ENCODE data around the gene ARMH1.

The ARMH1 gene

GRCh38 chr1:44719318-44719717, 44.8 kb downstream of the ARMH1 start:
- TF ChIP-seq CTCF (conservative IDR thresholded peaks at IDR 0.05; ENCODE audit: low read depth) = no peak
- CTCF ChIA-PET = no interaction called here
- no peak for DNase-seq (ENCODE audit: low spot score)
- H3K27ac ChIP-seq = peak overlapping the region; percentile 60; the same call in 1 of the 2 replicates
- POLR2A ChIA-PET (ENCODE audit: low non-redundant PET) = interaction anchor here (0.7 kb wide), 2 partner anchors 11 to 189 kb away, joined by 3 to 8 read pairs; partner anchors contain the start of gene RNU5D-1

GRCh38 chr1:44720281-44720680, 45.8 kb downstream of the ARMH1 start:
- ChIA-PET CTCF (no interaction called here), POLR2A (ENCODE audit: low non-redundant PET) (interaction anchor here (0.7 kb wide), 1 partner anchor 188 kb away, joined by 8 read pairs; no protein-coding TSS in a partner anchor)
- H3K27ac ChIP-seq = peak overlapping the region; percentile 60; the same call in 1 of the 2 replicates
- no peak for DNase-seq (ENCODE audit: low spot score)
- no peak for TF ChIP-seq CTCF (conservative IDR thresholded peaks at IDR 0.05; ENCODE audit: low read depth)

GRCh38 chr1:44721485-44722361, 47.2 kb downstream of the ARMH1 start:
- H3K27ac ChIP-seq = peak overlapping the region; percentile 79
- TF ChIP-seq CTCF (conservative IDR thresholded peaks at IDR 0.05; ENCODE audit: low read depth) = no peak
- peak; percentile 95 for DNase-seq (ENCODE audit: low spot score)
- POLR2A ChIA-PET (ENCODE audit: low non-redundant PET) = interaction anchor here (0.6 to 1.6 kb wide), 2 partner anchors 9 to 15 kb away, joined by 3 to 8 read pairs; partner anchors contain the start of gene RNU5D-1
- CTCF ChIA-PET = interaction anchor here (0.6 to 1.6 kb wide), 3 partner anchors 10 to 25 kb away, joined by 3 to 7 read pairs (median 3); partner anchors contain the start of gene RNU5D-1

GRCh38 chr1:44723064-44723463, 48.5 kb downstream of the ARMH1 start:
- peak overlapping the region; percentile 79; the same call in 1 of the 2 replicates for H3K27ac ChIP-seq
- DNase-seq (ENCODE audit: low spot score) = no peak
- CTCF ChIA-PET = no interaction called here
- TF ChIP-seq CTCF (conservative IDR thresholded peaks at IDR 0.05; ENCODE audit: low read depth) = no peak
- POLR2A ChIA-PET (ENCODE audit: low non-redundant PET) = no interaction called here

- ChIA-PET POLR2A (ENCODE audit: low non-redundant PET) (no interaction called here), CTCF (no interaction called here)
- TF ChIP-seq CTCF (conservative IDR thresholded peaks at IDR 0.05; ENCODE audit: low read depth) = no peak
- DNase-seq (ENCODE audit: low spot score) = no peak
- H3K27ac ChIP-seq = peak overlapping the region; percentile 79; the same call in 1 of the 2 replicates
Observed at GRCh38 chr1:44723496-44724295, 49.2 kb downstream of the ARMH1 start.

GRCh38 chr1:44724296-44724954, 49.9 kb downstream of the ARMH1 start:
- no peak for DNase-seq (ENCODE audit: low spot score)
- no peak for TF ChIP-seq CTCF (conservative IDR thresholded peaks at IDR 0.05; ENCODE audit: low read depth)
- POLR2A ChIA-PET (ENCODE audit: low non-redundant PET) = no interaction called here
- CTCF ChIA-PET = no interaction called here
- H3K27ac ChIP-seq = no peak overlapping the region

Measured in RWPE1 (cell line).